RPMI7951 (cell line): Measurements from ENCODE around the gene ROBO3. TPM values are rescaled to one million over a fixed set of nuclear protein-coding genes. Genes with fewer than 3 reads are reported as not detected.

ENCODE experiments used
- DNase-seq: peaks from one replicate; pipeline ENCODE4 v3.0.0-alpha.2; 2012; ENCODE audit warnings: low read depth
- total RNA-seq: library from RNA; depleted of rRNA; stranded (reverse); fragments of >200 nt; shearing (Covaris generic); gene quantifications from 2 replicates; pipeline ENCODE4 v1.2.3, GENCODE V29; 2014; rRNA removed

The ROBO3 gene
- total RNA-seq, 1 experiment from 2014 or later: 21.7 TPM

DNA sequence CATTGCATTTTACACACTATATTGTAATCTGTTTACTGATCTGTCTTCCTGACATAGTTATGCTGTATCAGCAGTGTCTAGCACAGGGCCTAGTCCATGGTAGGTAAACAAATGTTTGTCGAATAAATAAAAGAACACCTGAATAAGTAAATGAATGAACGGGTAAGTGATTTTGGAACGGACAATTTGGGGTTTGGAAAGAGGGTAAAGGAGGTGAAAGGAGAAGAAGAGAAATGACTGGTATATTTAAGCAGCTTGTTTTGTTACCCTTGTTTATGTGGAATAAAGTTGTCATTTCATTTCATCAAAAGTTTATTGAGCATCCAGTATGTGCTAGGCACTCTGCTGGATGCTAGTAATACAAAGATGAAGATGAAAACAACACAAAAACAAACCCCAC is 53.7 kb downstream of the ROBO3 start, which contains the start of gene HEPN1:
Gene HEPN1 (plus strand): TSS at position 301 of the 400 bp plus-strand sequence.
- no peak for DNase-seq

DNA sequence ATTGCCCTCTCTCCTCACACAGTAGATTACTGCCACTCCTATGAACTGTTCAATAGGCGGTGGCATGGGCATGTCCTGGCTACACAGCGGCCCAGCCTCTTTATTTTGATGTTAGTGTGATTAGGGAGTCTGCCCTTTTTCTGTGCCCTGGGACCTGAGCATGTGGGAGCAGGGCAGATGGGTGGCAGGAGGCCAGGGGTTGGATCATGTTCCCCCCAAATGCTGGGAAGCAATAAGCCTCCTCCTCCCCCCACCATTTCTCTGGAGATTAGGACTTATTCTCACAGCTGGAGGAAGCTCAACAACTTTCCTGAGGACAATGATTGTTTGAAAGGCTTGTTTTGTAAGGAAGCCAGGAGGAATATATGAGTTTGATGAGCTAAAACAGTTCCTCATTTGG is 54.7 kb downstream of the ROBO3 start:
- DNase-seq: no peak

DNA sequence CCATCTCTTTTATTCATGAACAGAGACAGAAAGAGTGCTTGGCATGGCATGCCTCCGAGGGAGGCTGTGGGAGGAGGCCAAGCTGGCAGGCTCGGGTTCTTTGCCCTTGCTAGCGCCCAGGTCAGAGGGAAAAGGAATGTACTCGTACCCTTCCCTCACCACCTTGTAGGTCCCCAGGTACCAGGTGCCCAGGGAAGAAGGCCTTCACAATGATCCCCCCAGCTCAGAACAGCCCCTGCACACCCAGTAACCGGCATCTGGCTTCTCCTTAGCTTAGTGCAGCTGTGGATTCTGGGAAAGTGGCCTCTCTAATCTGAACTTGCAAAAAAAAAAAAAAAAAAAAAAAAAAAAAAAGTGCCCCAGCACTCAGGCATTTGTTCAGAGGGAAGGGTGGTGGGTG is 55.1 kb downstream of the ROBO3 start:
- DNase-seq: no peak

DNA sequence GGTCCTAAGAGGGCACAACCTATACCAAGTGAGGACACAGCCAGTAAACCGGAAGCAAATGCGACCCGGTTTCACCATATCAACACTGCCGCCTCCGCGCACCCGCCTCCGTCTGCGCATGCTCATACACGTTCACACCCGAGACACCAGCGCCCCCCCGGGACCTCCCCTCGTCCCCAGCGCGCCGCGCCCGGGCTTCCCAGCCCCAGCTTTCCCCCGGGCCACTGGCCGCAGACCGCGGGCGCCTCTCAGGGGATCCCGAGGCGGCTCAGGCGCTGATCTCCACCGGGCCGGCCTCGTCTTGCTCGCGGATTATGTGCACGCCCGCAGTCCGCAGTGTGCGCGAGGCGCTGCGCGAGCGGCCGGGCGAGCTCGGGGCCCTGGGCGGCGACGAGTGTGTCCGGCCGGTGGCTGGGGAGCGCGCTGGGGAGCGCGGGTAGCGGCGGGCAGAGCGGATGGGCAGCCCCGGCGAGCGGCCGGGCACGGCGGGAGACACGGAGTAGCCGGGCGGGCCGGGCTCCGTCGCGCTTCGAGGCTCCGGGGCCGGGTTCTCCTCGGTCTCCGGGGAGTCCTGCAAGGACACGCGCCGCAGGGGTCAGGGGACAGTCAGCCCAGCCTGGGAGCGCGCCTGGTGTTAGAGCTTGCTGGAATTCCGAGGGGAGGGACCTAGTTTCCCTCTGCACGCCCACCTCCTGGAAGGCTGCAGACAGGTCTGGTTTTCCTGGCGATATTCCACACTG is 55.8 kb downstream of the ROBO3 start:
- peak; percentile 81 for DNase-seq

- DNase-seq: no peak
These were observed 57.6 kb downstream of the ROBO3 start for GRCh38 chr11:124922831-124923230.

DNA sequence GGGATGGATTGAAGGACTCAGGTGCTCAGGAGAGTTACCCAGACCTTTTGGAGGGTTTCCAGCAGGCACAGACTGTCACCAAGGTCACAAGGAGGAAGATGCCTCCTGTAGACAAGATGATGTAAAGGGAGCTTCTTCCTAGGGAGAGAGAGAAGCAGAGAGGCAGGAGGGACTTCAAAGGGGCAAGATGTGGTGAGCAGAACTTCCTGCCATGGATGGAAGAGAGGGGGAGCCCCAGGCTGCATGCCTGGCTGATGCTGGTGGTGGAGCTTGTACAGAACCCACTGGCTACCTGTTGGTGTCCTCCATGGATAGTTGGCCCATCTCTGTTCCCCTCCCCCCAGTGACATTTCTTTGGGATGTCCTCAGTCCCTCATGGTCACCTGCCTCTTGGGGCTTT is 58.1 kb downstream of the ROBO3 start:
- DNase-seq: no peak

GRCh38 chr11:124928942-124929665 is 63.9 kb downstream of the ROBO3 start:
- no peak for DNase-seq

DNA sequence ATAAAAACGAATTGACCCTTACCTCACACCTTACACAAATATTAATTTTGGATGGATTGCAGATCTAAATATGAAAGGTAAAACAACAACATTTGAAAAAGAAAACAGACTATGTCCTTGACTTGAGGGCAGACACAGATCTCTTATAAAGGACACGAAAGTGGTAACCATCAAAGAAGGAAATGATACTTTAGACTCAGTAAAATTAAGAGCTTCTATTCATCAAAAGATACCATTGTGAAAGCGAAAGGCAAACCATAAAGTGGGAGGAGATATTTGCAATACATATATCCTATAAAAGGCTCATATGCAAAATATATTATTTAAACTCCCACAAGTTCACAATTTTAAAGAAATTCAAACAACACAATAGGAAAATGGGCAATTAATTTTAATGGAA is 65.6 kb downstream of the ROBO3 start:
- no peak for DNase-seq

Other genes with a start within 250 kb of the ROBO3 start
- 16.2 and 19.3 TPM in 2 replicates for gene TBRG1, start 242.6 kb upstream of the ROBO3 start, total RNA-seq
- 6.7 and 12.0 TPM in 2 replicates for gene SIAE, start 191.7 kb upstream of the ROBO3 start, total RNA-seq
- 21.7 and 27.3 TPM in 2 replicates for gene SPA17, start 191.5 kb upstream of the ROBO3 start, total RNA-seq
- gene NRGN, start 125.5 kb upstream of the ROBO3 start, total RNA-seq: 1.9 and 3.2 TPM in 2 replicates
- not detected in 2 replicates for gene VSIG2, start 113.2 kb upstream of the ROBO3 start, total RNA-seq
- gene ESAM, start 103.1 kb upstream of the ROBO3 start, total RNA-seq: not detected in 2 replicates
- 9.3 and 15.0 TPM in 2 replicates for gene MSANTD2, start 65.0 kb upstream of the ROBO3 start, total RNA-seq
- gene ROBO4, start 32.4 kb downstream of the ROBO3 start, total RNA-seq: 8.9 and 9.6 TPM in 2 replicates
- gene HEPN1, start 53.8 kb downstream of the ROBO3 start, total RNA-seq: not detected in 2 replicates
- not detected in 2 replicates for gene HEPACAM, start 70.6 kb downstream of the ROBO3 start, total RNA-seq
- gene CCDC15, start 88.8 kb downstream of the ROBO3 start, total RNA-seq: 10.9 and 11.4 TPM in 2 replicates
- 153 and 174 TPM in 2 replicates for gene SLC37A2, start 197.9 kb downstream of the ROBO3 start, total RNA-seq
- 37.2 and 38.0 TPM in 2 replicates for gene TMEM218, start 246.2 kb downstream of the ROBO3 start, total RNA-seq